HG03558 (cell line): ENCODE data around the gene COL25A1.

Source experiments
- ATAC-seq: cut with Tn5 transposase; IDR thresholded peaks from one replicate; pipeline ENCODE4 v1.9.1; 2021; ENCODE audit warnings: moderate number of reproducible peaks; ENCODE audit not compliant: unreplicated experiment; ENCODE audit errors: extremely low read depth

COL25A1 gene

DNA sequence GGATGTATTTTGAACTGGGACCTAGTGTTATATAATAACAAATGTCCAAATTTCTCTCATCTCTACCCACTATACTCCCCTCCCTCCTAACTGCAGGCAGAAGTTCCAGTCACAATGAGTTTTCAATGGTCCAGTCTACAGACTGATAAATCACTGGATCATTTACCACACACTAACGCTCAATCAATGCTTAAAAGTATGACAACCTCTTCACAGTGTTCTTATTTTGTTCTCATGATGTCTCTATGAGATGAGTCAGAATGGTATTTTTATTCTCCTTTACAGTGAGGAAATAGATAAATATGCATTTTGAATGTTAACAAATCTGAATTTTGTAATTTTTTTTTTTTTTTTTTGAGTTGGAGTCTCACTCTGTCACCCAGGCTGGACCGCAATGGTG is 455.9 kb downstream of the COL25A1 start:
- ATAC-seq, result no peak

GRCh38 chr4:108840426-108840975 is 462.0 kb downstream of the COL25A1 start:
- no peak for ATAC-seq

GRCh38 chr4:108839333-108839732 is 463.1 kb downstream of the COL25A1 start:
- no peak for ATAC-seq

DNA sequence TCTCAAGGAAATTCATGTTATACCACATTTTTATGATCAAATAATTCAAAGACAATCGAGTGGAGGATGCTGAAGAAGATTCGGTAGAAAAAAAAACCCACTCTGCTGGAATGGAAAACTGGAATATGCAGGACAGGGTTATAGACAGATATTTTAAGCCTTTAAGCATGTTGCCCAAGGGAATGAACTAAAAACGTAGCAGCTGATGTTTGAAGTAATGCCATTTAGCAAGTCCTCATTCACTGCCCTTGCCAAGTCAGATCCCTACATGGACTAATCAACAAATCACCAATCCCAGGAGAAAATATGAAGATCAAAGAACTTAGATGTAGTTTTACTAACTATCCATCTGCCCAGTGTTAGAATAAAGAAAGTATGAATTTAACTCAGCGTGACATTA is 464.0 kb downstream of the COL25A1 start:
- no peak for ATAC-seq

DNA sequence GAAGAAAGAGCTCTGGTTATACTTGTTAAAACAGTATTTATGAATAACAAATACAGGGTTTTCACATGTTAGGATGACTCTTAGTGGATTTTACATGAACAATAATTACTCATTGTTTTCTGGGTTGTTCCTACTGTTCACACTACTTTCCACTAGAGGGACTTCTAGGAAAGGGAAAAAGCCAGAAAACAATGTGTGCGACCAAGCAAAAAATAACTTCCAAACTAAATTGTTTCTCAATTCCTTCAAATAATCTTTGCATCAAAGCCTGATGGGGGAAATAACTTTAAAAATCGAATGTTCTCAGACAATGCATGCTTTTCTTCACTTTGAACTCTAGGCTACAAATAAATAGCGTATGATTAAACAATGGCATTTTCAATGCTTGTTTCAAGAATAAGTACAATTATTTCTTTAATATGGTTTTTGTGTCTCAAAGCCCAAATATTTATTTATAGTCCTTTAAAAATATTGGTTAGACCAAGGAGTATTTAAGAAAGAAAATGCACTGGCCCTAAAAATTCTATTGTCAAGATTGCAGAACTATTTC is 467.5 kb downstream of the COL25A1 start:
- ATAC-seq, result no peak

- ATAC-seq, result no peak
Observed at GRCh38 chr4:108834166-108834834, 468.2 kb downstream of the COL25A1 start.

GRCh38 chr4:108833046-108833445 is 469.4 kb downstream of the COL25A1 start:
- ATAC-seq, result no peak

- ATAC-seq, result no peak
Observed at GRCh38 chr4:108831886-108832285, 470.6 kb downstream of the COL25A1 start.

- no peak for ATAC-seq
Observed at GRCh38 chr4:108831291-108831690, 471.2 kb downstream of the COL25A1 start.

DNA sequence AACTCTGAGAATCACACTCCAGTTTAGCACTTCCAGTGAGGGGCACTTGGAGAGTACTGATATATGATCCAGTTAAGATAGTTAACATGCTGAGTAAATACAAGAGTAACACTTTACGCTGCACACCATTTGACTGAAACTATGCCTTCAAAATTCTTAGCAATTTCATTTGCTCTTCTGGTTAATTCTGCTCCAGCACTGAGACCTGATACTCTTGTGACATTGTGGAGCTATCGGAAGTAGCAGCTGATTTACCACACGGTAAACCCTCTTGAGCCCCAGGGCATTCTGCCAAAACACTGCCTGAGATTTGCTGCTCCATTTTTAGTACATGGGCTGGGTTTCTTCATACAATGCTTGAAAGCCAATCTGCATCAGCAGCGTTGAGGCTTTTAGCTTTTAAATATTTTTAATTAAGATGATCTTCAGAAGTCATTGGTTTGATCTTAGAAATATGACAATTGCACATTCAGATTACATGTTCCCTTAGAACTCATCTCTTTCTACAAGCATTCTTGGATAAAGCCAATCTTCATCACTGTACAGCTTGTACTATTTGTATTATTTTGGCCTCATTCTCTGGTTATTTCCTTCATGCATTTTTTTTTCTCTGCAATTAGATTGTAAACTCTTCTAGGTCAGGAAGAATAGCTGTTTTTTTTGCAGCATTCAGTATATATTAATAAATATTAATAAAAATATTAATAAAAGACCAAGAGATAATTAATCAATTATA is 471.8 kb downstream of the COL25A1 start:
- peak; percentile 54 for ATAC-seq

DNA sequence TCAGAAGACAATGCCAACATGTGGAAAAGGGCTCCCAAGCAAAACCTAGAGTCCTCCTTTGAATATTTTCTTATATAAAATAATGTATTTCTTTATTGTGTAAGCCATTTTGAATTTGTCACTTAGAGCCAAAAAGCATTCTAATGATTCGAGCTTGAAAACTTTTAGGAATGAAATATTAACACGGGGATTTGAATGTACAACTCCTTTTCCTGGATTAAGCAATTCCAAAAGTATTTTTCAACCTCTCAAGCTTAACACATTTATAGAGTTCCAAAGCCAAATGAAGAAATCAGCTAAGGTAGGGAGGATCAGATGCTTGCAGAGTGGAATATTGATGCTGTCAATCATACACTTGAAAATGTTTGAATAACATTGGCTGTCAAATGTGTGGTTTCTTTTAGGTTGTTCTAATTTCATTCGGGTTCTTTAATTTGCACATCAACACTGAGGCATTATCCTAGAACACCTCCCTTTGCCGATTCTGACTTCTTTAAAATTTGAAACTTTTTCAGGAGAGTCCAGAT is 472.4 kb downstream of the COL25A1 start:
- no peak for ATAC-seq

DNA sequence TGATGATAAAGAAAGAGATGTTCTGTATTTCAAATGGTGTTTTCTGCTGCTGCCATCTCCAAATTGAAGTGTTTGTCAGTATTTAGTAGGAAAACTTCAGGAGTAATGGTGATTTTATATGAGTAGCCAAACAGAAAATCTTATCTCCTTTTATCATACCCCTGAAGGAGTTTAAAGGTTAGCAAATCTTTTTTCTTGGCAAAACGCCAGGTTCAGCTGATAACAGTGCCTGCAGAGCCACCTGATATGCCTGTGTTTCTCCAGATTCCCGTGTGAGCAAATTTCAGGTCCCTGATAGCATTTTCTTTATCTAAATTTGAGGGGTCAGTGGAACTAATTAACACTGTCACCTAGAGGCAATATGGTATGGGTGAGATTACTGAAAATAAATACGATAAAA is 473.8 kb downstream of the COL25A1 start:
- no peak for ATAC-seq

- ATAC-seq, result no peak
Observed at GRCh38 chr4:108825737-108826136, 476.7 kb downstream of the COL25A1 start.

- ATAC-seq, result no peak
Observed at GRCh38 chr4:108821351-108821930, 481.0 kb downstream of the COL25A1 start.

GRCh38 chr4:108820492-108821350 is 481.7 kb downstream of the COL25A1 start:
- no peak for ATAC-seq

GRCh38 chr4:108814326-108814725 is 488.1 kb downstream of the COL25A1 start:
- no peak for ATAC-seq

- ATAC-seq, result no peak
Observed at GRCh38 chr4:108813261-108813660, 489.2 kb downstream of the COL25A1 start.

- ATAC-seq, result no peak
Observed at GRCh38 chr4:108811486-108811885, 491.0 kb downstream of the COL25A1 start.

- ATAC-seq, result no peak
Observed at GRCh38 chr4:108810087-108810486, 492.4 kb downstream of the COL25A1 start.
